Measurements from ENCODE around the gene SSB.
"Not testable (repeated sequence)": the region's sequence is repeated elsewhere in the genome, so short reads cannot be mapped to it uniquely, and the experiment has no call there.

Gene SSB

GRCh38 chr2:169782513-169782912 lies 16.2 kb upstream of the SSB start:
- no peak for DNase-seq

GRCh38 chr2:169790581-169790980 lies 8.1 kb upstream of the SSB start:
- no peak for DNase-seq

- DNase-seq, result no peak
Measured at GRCh38 chr2:169795181-169795580, 3.5 kb upstream of the SSB start.

- DNase-seq, result no peak
Measured at GRCh38 chr2:169796441-169796840, 2.2 kb upstream of the SSB start.

GRCh38 chr2:169797601-169798000 lies 1.1 kb upstream of the SSB start:
- DNase-seq, result no peak

- no peak for DNase-seq
Measured at GRCh38 chr2:169798397-169798717, 314 bp upstream of the SSB start.

- no peak for DNase-seq
Measured at GRCh38 chr2:169803480-169803879, 4.8 kb downstream of the SSB start.

- DNase-seq, result no peak
Measured at GRCh38 chr2:169806586-169806985, 7.9 kb downstream of the SSB start.

- DNase-seq, result no peak
Measured at GRCh38 chr2:169808221-169808620, 9.6 kb downstream of the SSB start.

GRCh38 chr2:169815849-169816248 lies 17.2 kb downstream of the SSB start:
- DNase-seq, result peak; percentile 84

GRCh38 chr2:169816961-169817360 lies 18.3 kb downstream of the SSB start:
- DNase-seq, result not testable (repeated sequence)

GRCh38 chr2:169817369-169817768 lies 18.7 kb downstream of the SSB start:
- not testable (repeated sequence) for DNase-seq

GRCh38 chr2:169818241-169818640 lies 19.6 kb downstream of the SSB start:
- DNase-seq, result no peak

GRCh38 chr2:169819106-169819505 lies 20.4 kb downstream of the SSB start:
- no peak for DNase-seq

GRCh38 chr2:169820101-169820500 lies 21.4 kb downstream of the SSB start:
- not testable (repeated sequence) for DNase-seq

- no peak for DNase-seq
Measured at GRCh38 chr2:169822036-169822435, 23.4 kb downstream of the SSB start.

- no peak for DNase-seq
Measured at GRCh38 chr2:169822785-169823392, 24.2 kb downstream of the SSB start.

- DNase-seq, result no peak
Measured at GRCh38 chr2:169823996-169824372, 25.3 kb downstream of the SSB start.

GRCh38 chr2:169824373-169825333 lies 26.0 kb downstream of the SSB start, which contains the start of gene METTL5:
TSS of gene METTL5 (minus strand) at chr2:169824905. CDS start at chr2:169824597, 308 bp downstream.
- peak; percentile 84 for DNase-seq

GRCh38 chr2:169827272-169828140 lies 28.8 kb downstream of the SSB start, which contains the start of gene UBR3:
TSS of gene UBR3 (plus strand) at chr2:169827454. CDS start at chr2:169827508, 54 bp downstream.
- DNase-seq, result peak; percentile 90

- peak; percentile 25 for DNase-seq
Measured at GRCh38 chr2:169828141-169828811, 29.6 kb downstream of the SSB start.

- no peak for DNase-seq
Measured at GRCh38 chr2:169834401-169834800, 35.7 kb downstream of the SSB start.
